Thymus (tissue), 11 donors: ENCODE measurements around the gene ETV6. TPM values are rescaled to one million over a fixed set of nuclear protein-coding genes. Genes with fewer than 3 reads are reported as not detected.

Experiments used
- DNase-seq, 9 donors: peaks; one replicate each; pipeline ENCODE4 v3.0.0-alpha.2; 2013; ENCODE audit warnings: low spot score in 9 of 9, low read depth in 6 of 9, missing footprints in 1 of 9
- H3K27ac ChIP-seq, 2 donors: one replicate each; pipeline ENCODE4 v1.5.1; 2013; ENCODE audit warnings: control low read depth in 1 of 2, low read depth in 1 of 2, low read length in 1 of 2, mild to moderate bottlenecking in 1 of 2, moderate library complexity in 1 of 2
- H3K27me3 ChIP-seq, 2 donors: one replicate each; pipeline ENCODE4 v1.5.1; 2013; ENCODE audit warnings: low read length in 1 of 2; ENCODE audit not compliant: control insufficient read depth in 2 of 2, insufficient read depth in 1 of 2
- H3K36me3 ChIP-seq, 2 donors: one replicate each; pipeline ENCODE4 v1.5.1; 2013; ENCODE audit warnings: low read length in 1 of 2, mild to moderate bottlenecking in 1 of 2, moderate library complexity in 1 of 2; ENCODE audit not compliant: control insufficient read depth in 2 of 2, insufficient read depth in 2 of 2
- H3K4me1 ChIP-seq, 2 donors: one replicate each; pipeline ENCODE4 v1.5.1; 2013; ENCODE audit warnings: low read length in 2 of 2; ENCODE audit not compliant: control insufficient read depth in 2 of 2, insufficient read depth in 2 of 2
- H3K4me3 ChIP-seq, 2 donors: one replicate each; pipeline ENCODE4 v1.5.1; 2013; ENCODE audit warnings: low read length in 2 of 2, control low read depth in 1 of 2, mild to moderate bottlenecking in 1 of 2
- H3K9me3 ChIP-seq, 2 donors: one replicate each; pipeline ENCODE4 v1.5.1; 2013; ENCODE audit warnings: low read length in 1 of 2, mild to moderate bottlenecking in 1 of 2; ENCODE audit not compliant: control insufficient read depth in 2 of 2, insufficient read depth in 1 of 2
- WGBS: extraction: QIAGEN DNeasy Blood & Tissue Kit; methylation state at CpG from one replicate; pipeline ENCODE4 v1.1.7; 2013; 5-methylcytosine and 5-hydroxymethylcytosine counted together
- polyA plus RNA-seq: library from polyadenylated mRNA; stranded (reverse); fragments of 200-250 nt; gene quantifications from one replicate; pipeline ENCODE4 v1.2.3, GENCODE V29; 2013
- total RNA-seq: library from RNA; stranded (reverse); fragments of 120-200 nt; gene quantifications from one replicate; pipeline ENCODE4 v1.2.4, GENCODE V29; 2013
- donor health status: healthy.

ETV6 gene
- total and polyA plus RNA-seq, 2 donors = 15.0 to 18.3 TPM

DNA sequence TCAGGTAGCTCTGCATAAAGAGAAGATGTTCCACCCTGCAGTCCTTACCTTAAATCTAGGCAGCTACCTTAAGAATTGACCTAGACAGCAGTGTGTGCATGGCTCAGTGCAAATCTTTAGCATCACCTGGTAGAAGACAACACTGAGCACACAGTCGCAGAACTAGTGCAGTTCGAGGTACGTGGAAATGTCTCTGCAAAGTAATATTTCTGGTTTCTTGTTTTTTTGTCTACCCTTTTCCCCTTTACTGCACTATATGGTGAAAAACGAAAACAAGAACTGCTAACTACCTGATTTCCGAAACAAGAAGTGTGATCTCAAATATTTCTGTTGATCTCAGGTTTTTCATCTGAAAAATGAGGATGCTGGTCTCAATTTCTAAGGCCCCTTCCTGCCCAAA is 82.5 kb downstream of the ETV6 start:
- no peaks in the 10 kb centered on the region for H3K9me3 ChIP-seq
- no peak overlapping the region for H3K4me3 ChIP-seq
- H3K36me3 ChIP-seq = peaks cover 0 to 20% of the 10 kb centered on the region in 2 donors
- DNase-seq = no peak
- peaks cover 53 to 73% of the 10 kb centered on the region in 2 donors for H3K4me1 ChIP-seq
- H3K27ac ChIP-seq = peak overlapping the region; percentile 90 to 92
- WGBS = 86% methylated on average over 5 of the region's 5 CpGs
- H3K27me3 ChIP-seq = no peaks in the 10 kb centered on the region

DNA sequence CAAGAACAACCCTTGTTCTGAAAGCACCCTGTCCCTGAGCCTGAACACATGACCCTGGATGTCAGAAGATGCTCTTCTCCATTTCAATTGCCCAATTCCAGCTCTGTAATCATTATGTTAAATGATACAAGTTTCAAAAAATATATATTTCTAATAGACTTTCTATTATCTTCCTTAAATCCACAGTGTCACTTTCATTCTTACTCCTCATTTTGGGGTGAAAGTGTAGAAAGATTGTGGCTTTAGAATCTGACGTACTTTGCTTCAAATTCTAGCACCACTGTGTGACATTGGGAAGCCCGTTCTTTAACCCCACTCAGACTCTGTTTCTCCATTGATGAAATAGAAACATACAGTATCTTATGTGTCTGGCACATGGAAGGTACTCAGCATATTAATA is 83.2 kb downstream of the ETV6 start:
- Histone ChIP-seq H3K9me3 (no peaks in the 10 kb centered on the region), H3K4me3 (no peak overlapping the region), H3K4me1 (peaks cover 48 to 72% of the 10 kb centered on the region in 2 donors), H3K27ac (peak overlapping the region in 1 of 2 donors; percentile 92), H3K36me3 (peaks cover 0 to 22% of the 10 kb centered on the region in 2 donors), H3K27me3 (no peaks in the 10 kb centered on the region)
- WGBS = 96% methylated on average over 2 of the region's 2 CpGs
- DNase-seq = no peak

DNA sequence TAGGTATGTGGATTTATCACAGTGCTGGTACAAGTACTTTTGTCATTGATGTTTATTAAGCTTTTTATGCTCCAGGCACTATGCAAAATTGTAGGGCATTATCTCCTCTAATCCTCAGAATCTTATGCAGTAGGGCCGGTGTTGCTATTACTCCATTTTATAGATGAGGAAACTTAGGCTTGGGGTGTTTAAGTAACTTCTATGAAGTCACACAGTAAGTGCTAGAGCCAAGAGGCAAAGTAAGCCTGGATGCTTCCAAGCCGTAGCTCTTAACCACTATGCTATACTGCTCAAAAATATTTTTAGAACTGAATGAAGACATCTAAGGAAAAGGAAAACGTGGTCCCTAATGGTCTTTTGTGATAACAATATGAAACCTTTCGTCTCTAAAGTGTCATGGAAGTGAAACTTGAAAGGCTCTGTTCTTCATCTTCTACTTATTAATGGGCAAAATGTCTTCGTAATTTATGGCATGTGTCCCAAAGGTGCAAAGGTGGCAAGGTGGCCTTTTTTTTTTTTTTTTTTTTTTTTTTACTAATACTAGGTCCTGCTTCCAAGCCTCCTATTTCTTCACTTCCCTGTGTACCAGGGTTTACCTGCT is 85.2 kb downstream of the ETV6 start:
- H3K27me3 ChIP-seq = no peaks in the 10 kb centered on the region
- H3K9me3 ChIP-seq = no peaks in the 10 kb centered on the region
- H3K4me1 ChIP-seq = peaks cover 36 to 71% of the 10 kb centered on the region in 2 donors
- DNase-seq = no peak
- WGBS = 88% methylated on average over 5 of the region's 5 CpGs
- no peak overlapping the region for H3K4me3 ChIP-seq
- H3K36me3 ChIP-seq = peaks cover 0 to 30% of the 10 kb centered on the region in 2 donors
- peak overlapping the region in 1 of 2 donors; percentile 11 for H3K27ac ChIP-seq

DNA sequence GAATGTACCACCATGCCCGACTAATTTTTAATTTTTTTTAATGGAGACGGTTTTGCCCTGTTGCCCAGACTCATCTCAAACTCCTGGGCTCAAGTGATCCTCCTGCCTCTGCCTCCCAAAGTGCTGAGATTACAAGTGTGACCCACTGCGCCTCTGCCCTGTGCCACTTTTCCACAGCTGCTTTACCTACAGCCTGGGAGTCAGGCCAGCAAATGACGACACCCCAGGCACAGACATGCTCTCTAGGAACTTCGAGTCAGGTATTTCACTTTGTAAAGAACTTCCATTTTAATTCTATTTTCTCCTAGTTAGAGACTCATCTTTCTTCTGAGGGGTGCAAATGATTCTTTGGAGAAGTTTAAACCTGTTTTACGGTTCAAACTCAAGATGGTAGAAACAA is 89.0 kb downstream of the ETV6 start:
- H3K27me3 ChIP-seq = no peaks in the 10 kb centered on the region

DNA sequence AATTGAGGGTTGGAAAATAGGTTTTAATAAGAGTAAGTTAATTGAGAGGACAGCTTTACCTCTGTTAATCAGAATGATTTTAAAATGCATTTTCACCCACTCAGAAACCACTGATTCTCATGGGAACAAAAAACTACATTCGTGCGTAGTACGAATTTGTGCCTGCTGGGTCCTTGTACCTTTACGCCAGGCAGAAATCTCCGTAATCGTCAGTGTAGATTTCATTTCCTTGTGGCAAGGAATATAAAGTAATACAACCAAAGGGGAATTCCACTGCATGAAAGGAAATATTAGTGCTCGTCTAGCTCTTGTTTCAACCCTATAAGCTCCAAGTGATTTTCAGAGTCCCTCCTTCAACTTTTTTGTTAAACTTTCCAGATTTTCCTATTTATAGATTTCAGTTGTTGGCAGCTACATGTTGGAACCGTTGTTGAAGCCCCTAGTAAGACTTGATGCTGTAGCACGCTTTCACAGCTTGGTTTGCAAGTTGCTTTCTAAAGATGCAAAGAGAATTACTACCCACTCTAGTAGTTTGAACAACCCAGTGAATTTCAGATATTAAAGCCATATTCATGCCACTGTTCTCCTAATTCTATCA is 90.6 kb downstream of the ETV6 start:
- H3K9me3 ChIP-seq = no peaks in the 10 kb centered on the region
- no peak overlapping the region for H3K4me3 ChIP-seq
- peak overlapping the region in 1 of 2 donors; percentile 44 for H3K27ac ChIP-seq
- 87% methylated on average over 9 of the region's 9 CpGs for WGBS
- DNase-seq = no peak
- peaks cover 0 to 24% of the 10 kb centered on the region in 2 donors for H3K36me3 ChIP-seq
- H3K4me1 ChIP-seq = peaks cover 27 to 69% of the 10 kb centered on the region in 2 donors
- no peaks in the 10 kb centered on the region for H3K27me3 ChIP-seq

More for the DNA sequence above, 89.0 kb downstream of the ETV6 start:
- Histone ChIP-seq H3K4me3 (no peak overlapping the region), H3K27ac (no peak overlapping the region), H3K4me1 (peaks cover 23 to 60% of the 10 kb centered on the region in 2 donors), H3K9me3 (no peaks in the 10 kb centered on the region), H3K36me3 (peaks cover 0 to 19% of the 10 kb centered on the region in 2 donors)
- 94% methylated on average over 6 of the region's 6 CpGs for whole genome bisulfite sequencing
- DNase-seq = no peak

DNA sequence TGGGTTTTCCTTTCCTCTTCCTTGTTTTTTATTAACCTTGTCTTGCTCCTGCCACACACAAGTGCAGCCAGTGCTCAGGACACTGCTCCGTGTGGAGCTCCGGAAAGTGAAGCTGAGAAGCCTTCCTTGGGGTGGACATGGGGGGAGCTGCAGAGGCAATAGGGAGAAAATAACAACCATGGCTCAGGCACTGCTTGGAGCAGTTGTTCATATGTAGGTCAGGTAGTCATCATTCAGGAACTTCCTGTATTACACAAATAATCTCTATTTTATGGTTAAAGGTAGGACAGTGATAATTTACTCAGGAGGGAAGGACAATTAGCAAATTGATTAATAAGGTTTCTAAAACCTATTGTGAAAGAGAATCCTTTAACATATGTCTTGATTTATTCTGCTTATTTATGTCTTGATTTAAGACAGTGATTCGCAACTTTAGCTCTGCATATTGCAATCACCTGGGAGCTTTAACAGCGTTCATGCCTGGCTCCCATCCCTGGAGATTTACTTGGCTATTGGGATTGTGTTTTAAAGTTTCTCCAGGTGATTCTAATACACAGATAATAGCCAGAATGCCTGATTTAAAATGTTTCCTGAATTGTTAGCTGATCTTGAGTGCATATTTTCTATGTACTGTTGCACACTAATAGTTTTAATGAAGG is 92.1 kb downstream of the ETV6 start:
- Histone ChIP-seq H3K9me3 (no peaks in the 10 kb centered on the region), H3K27me3 (no peaks in the 10 kb centered on the region), H3K27ac (peak overlapping the region in 1 of 2 donors; percentile 44), H3K36me3 (peaks cover 0 to 24% of the 10 kb centered on the region in 2 donors), H3K4me3 (no peak overlapping the region), H3K4me1 (peaks cover 38 to 81% of the 10 kb centered on the region in 2 donors)
- DNase-seq = no peak
- 96% methylated on average over 4 of the region's 4 CpGs for WGBS

DNA sequence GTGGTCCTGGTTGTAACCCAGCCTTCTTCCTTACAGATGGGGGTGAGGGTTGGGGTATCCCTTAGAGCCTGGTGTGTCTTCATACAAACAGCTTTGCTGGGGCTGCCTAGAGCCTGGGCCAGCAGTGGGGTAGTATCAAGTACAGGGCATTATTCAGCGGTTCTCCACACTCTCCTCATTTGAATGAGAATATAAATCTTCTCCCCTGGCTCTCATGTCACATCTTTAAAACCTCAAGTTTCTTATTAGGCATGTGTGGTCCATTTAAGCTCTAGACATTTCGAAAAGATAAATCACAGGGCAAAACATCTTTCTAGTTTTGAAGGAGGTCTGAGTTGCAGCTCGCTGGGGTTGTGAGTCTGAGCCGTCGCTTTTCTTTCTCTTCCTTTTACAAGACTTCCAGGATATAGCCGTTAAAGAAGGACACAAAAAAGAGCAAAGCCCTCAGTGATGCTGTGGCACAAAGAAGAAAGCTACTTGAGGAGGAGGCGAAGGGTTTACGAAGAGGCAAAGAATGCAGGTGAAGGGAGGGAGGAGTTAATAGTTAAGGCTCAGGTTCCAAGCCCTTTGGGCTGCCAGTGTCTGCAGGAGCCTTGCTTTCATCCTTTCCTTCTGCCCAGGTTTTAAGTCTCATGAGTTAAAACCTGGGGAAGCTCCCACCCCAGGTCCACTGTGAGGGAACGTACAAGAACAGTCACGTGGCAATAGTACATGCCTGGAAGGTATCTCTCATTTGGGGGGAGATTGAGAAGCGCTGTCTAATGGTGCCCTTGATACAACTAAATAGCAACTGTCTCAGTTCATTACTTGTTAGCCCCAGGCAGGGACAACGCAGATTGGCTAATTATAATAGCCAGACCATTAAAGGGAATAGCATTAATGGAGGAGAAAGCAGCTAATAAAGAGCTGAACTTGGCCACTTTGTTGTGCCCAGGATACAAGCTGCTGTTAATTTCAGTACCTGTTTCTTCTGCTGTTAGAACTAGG is 94.2 kb downstream of the ETV6 start:
- DNase-seq = no peak
- Histone ChIP-seq H3K27me3 (no peaks in the 10 kb centered on the region), H3K27ac (peak overlapping the region in 1 of 2 donors; percentile 76), H3K4me1 (peaks cover 42 to 79% of the 10 kb centered on the region in 2 donors), H3K36me3 (peaks cover 0 to 23% of the 10 kb centered on the region in 2 donors), H3K4me3 (no peak overlapping the region), H3K9me3 (no peaks in the 10 kb centered on the region)
- WGBS = 53% methylated on average over 12 of the region's 12 CpGs

DNA sequence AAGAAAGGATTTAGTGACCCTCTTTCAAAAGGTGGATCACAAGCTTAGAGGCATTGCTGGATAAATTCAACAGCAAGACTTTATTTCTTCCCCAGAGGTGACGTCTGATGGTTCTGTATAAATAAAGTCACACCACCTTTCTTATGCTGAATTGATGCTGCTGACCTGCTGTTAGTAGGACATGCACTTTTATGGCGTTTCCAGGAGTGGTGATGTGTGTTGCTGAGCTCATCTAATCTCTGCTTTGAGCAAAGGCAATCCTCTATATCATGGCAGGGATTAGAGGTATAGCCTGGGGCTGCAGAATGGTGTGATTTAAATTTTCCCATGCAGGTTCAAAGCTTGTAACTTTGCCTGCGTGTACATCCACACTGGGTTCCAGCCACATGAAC is 94.9 kb downstream of the ETV6 start:
- WGBS = 93% methylated on average over 3 of the region's 3 CpGs
- H3K4me1 ChIP-seq = peaks cover 47 to 80% of the 10 kb centered on the region in 2 donors
- peaks cover 0 to 19% of the 10 kb centered on the region in 2 donors for H3K36me3 ChIP-seq
- no peak for DNase-seq
- no peaks in the 10 kb centered on the region for H3K27me3 ChIP-seq
- H3K9me3 ChIP-seq = no peaks in the 10 kb centered on the region
- H3K27ac ChIP-seq = peak overlapping the region in 1 of 2 donors; percentile 58
- H3K4me3 ChIP-seq = no peak overlapping the region
